Suprapubic skin (tissue), 4 donors: ENCODE measurements around the gene FADD. TPM values are rescaled to one million over a fixed set of nuclear protein-coding genes. Genes with fewer than 3 reads are reported as not detected.
"Not testable (repeated sequence)": the region's sequence is repeated elsewhere in the genome, so short reads cannot be mapped to it uniquely, and the experiment has no call there.

ENCODE experiments used
- DNase-seq, 2 donors: peaks; one replicate each; pipeline ENCODE4 v3.0.0-alpha.2; 2019; ENCODE audit warnings: low spot score in 2 of 2
- H3K27ac ChIP-seq: fragments of 200-600 bp; sonication (generic); one replicate; pipeline ENCODE4 v1.5.1; 2019
- H3K27me3 ChIP-seq: fragments of 200-600 bp; sonication (generic); one replicate; pipeline ENCODE4 v1.5.1; 2019
- H3K36me3 ChIP-seq: fragments of 200-600 bp; sonication (generic); one replicate; pipeline ENCODE4 v1.5.1; 2019
- H3K4me1 ChIP-seq: fragments of 200-600 bp; sonication (generic); one replicate; pipeline ENCODE4 v1.5.1; 2019
- H3K4me3 ChIP-seq: fragments of 200-600 bp; sonication (generic); one replicate; pipeline ENCODE4 v1.5.1; 2019; ENCODE audit warnings: mild to moderate bottlenecking
- H3K9me3 ChIP-seq: fragments of 200-600 bp; sonication (generic); one replicate; pipeline ENCODE4 v1.5.1; 2019
- EP300 ChIP-seq: sonication (generic); formaldehyde crosslinking; IDR thresholded peaks from one replicate; pipeline ENCODE4 v1.6.1; 2017; ENCODE audit warnings: antibody characterized with exemption
- POLR2A ChIP-seq, 2 donors: fragments of 450-650 bp; IDR thresholded peaks; one replicate each; pipeline ENCODE4 v1.6.1; 2017; ENCODE audit warnings: antibody characterized with exemption in 2 of 2, mild to moderate bottlenecking in 2 of 2, moderate library complexity in 2 of 2
- POLR2AphosphoS5 ChIP-seq, 3 donors: sonication (generic); formaldehyde crosslinking; IDR thresholded peaks; one replicate each; pipeline ENCODE4 v1.6.1; 2017; ENCODE audit warnings: antibody characterized with exemption in 3 of 3
- WGBS: methylation state at CpG from one replicate; pipeline ENCODE4 v1.1.5; 2018; 5-methylcytosine and 5-hydroxymethylcytosine counted together
- total RNA-seq, 4 donors: library from RNA; depleted of rRNA; stranded (reverse); fragments of >200 nt; gene quantifications; one replicate each; pipeline ENCODE4 v1.1.0, GENCODE V29; 2016
- TF ChIP-seq, protein P1 (sequence below), 2 donors: fragments of 200-600 bp in 1 of 2; fragments of 450-650 bp in 1 of 2; sonication (generic) in 1 of 2; IDR thresholded peaks; one replicate each; pipeline ENCODE4 v1.5.1; 2016 to 2019; ENCODE audit warnings: antibody characterized with exemption in 2 of 2, mild to moderate bottlenecking in 1 of 2, moderate library complexity in 1 of 2

The FADD gene
- total RNA-seq, 4 donors from 2014 or later = 12.3 to 29.3 (median 18.1) TPM

- TF ChIP-seq POLR2AphosphoS5 (IDR thresholded peaks at IDR 0.05) (no peak), POLR2A (IDR thresholded peaks at IDR 0.05) (no peak), EP300 (no peak)
- TF ChIP-seq, protein P1, sequence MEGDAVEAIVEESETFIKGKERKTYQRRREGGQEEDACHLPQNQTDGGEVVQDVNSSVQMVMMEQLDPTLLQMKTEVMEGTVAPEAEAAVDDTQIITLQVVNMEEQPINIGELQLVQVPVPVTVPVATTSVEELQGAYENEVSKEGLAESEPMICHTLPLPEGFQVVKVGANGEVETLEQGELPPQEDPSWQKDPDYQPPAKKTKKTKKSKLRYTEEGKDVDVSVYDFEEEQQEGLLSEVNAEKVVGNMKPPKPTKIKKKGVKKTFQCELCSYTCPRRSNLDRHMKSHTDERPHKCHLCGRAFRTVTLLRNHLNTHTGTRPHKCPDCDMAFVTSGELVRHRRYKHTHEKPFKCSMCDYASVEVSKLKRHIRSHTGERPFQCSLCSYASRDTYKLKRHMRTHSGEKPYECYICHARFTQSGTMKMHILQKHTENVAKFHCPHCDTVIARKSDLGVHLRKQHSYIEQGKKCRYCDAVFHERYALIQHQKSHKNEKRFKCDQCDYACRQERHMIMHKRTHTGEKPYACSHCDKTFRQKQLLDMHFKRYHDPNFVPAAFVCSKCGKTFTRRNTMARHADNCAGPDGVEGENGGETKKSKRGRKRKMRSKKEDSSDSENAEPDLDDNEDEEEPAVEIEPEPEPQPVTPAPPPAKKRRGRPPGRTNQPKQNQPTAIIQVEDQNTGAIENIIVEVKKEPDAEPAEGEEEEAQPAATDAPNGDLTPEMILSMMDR (IDR thresholded peaks at IDR 0.05) = no peak
Measured at GRCh38 chr11:70192666-70193410, 10.3 kb upstream of the FADD start.

GRCh38 chr11:70193411-70194292, 9.4 kb upstream of the FADD start:
- TF ChIP-seq EP300 = no peak
- no peak for TF ChIP-seq POLR2A (IDR thresholded peaks at IDR 0.05)
- TF ChIP-seq POLR2AphosphoS5 (IDR thresholded peaks at IDR 0.05) = no peak
- TF ChIP-seq, protein P1 (IDR thresholded peaks at IDR 0.05) = no peak
- no peaks in the 10 kb centered on the region for H3K27me3 ChIP-seq
- no peak for DNase-seq
- H3K4me1 ChIP-seq = peaks cover 2% of the 10 kb centered on the region
- no peaks in the 10 kb centered on the region for H3K9me3 ChIP-seq
- 85% methylated on average over 7 of the region's 7 CpGs for WGBS
- H3K4me3 ChIP-seq = no peak overlapping the region
- no peaks in the 10 kb centered on the region for H3K36me3 ChIP-seq
- no peak overlapping the region for H3K27ac ChIP-seq

More at GRCh38 chr11:70192666-70193410, 10.3 kb upstream of the FADD start:
- peaks cover 2% of the 10 kb centered on the region for H3K4me1 ChIP-seq
- no peak for DNase-seq
- H3K27me3 ChIP-seq = no peaks in the 10 kb centered on the region
- no peak overlapping the region for H3K4me3 ChIP-seq
- no peaks in the 10 kb centered on the region for H3K36me3 ChIP-seq
- 76% methylated on average over 12 of the region's 15 CpGs for WGBS
- no peaks in the 10 kb centered on the region for H3K9me3 ChIP-seq
- no peak overlapping the region for H3K27ac ChIP-seq

DNA sequence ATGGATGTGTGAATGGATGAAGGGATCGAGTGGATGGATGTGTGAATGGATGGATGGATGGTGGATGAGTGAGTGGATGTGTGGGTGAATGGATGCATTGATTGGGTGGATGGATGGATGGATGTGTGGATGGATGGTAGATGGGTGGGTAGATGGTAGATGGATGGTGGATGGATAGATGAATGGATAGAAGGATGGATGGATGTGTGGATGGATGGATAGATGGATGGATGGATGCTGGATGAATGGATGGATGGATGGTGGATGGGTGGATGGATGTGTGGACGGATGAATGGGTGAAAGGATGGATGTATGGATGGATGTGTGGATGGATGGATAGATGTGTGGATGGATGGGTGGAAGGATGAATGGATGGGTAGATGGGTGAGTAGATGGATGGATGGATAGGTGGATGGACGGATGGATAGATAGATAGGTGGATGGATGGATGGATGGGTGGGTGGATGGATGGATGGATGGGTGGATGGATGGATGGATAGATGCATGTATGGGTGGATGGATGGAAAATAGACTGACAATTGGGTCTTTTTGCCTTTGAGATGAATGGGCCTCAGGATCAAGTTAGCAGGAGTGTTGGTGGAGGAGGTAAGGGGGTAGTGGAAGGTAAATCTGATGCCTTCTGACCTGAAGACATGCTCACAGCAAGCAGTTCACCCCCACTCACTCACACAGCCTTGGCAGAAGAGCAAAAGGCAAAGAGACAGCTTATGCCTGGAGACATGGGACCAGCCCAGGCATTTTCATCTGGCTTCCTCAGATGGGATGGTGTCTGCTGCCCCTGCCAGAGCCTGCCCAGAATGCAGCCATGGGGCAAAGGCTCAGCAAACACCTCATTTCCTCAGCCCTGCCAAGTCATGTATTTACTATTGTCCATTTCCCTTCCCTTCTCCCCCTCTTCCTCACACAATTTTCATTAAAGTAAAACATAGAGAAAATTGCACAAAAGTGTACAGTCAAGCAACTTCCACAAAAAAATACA, 8.0 kb upstream of the FADD start:
- Histone ChIP-seq H3K27ac (no peak overlapping the region), H3K9me3 (no peaks in the 10 kb centered on the region), H3K4me3 (no peak overlapping the region), H3K36me3 (no peaks in the 10 kb centered on the region), H3K4me1 (peaks cover 2% of the 10 kb centered on the region), H3K27me3 (no peaks in the 10 kb centered on the region)
- no peak for DNase-seq
- WGBS = 85% methylated on average over 3 of the region's 3 CpGs
- TF ChIP-seq POLR2AphosphoS5 (IDR thresholded peaks at IDR 0.05) = no peak
- TF ChIP-seq, protein P1 (IDR thresholded peaks at IDR 0.05) = no peak
- TF ChIP-seq POLR2A (IDR thresholded peaks at IDR 0.05) = no peak
- TF ChIP-seq EP300 = no peak

DNA sequence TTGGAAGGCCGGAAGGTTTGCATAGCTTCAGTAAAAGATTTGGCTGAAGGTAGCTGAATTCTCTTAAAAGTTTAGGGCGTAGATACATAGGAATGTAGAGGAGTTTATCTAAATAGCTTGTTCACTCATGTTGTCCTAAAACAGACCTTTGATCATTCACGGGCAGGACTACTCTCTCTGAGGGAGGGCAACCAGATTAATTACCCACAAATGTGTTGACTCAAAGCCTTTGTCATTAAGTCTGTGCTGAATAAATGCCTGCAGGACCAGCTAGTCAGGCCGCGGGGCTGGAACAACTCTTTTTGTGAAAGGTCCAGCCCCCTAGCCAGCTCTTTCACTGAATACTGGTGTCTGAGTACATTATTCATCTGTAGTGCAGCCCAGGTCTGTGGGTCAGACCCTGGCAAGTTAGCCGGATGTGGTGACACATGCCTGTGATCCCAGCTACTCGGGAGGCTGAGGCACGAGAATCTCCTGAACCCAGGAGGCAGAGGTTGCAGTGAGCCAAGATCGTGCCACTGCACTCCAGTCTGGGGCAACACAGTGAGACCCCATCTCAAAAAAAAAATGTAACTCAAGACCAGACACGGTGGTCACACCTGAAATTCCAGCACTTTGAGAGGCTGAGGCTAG, 2.8 kb upstream of the FADD start:
- H3K27ac ChIP-seq = no peak overlapping the region

GRCh38 chr11:70201047-70201446, 2.0 kb upstream of the FADD start:
- H3K36me3 ChIP-seq, DNase-seq, H3K9me3 ChIP-seq, H3K4me3 ChIP-seq, H3K27ac ChIP-seq, H3K27me3 ChIP-seq: not testable (repeated sequence)
- WGBS = 95% methylated on average over 3 of the region's 3 CpGs
- H3K4me1 ChIP-seq = peaks cover 24% of the 10 kb centered on the region

More for the DNA sequence above, 2.8 kb upstream of the FADD start:
- TF ChIP-seq POLR2A (IDR thresholded peaks at IDR 0.05) (no peak), EP300 (no peak), POLR2AphosphoS5 (IDR thresholded peaks at IDR 0.05) (no peak)
- TF ChIP-seq, protein P1 (IDR thresholded peaks at IDR 0.05) = no peak
- Histone ChIP-seq H3K4me3 (no peak overlapping the region), H3K27me3 (no peaks in the 10 kb centered on the region), H3K36me3 (no peaks in the 10 kb centered on the region), H3K4me1 (peaks cover 23% of the 10 kb centered on the region), H3K9me3 (no peaks in the 10 kb centered on the region)
- no peak for DNase-seq
- WGBS = 58% methylated on average over 5 of the region's 10 CpGs
